Measurements from ENCODE around the gene RYR2.
"Not testable (repeated sequence)": the region's sequence is repeated elsewhere in the genome, so short reads cannot be mapped to it uniquely, and the experiment has no call there.

RYR2 gene

DNA sequence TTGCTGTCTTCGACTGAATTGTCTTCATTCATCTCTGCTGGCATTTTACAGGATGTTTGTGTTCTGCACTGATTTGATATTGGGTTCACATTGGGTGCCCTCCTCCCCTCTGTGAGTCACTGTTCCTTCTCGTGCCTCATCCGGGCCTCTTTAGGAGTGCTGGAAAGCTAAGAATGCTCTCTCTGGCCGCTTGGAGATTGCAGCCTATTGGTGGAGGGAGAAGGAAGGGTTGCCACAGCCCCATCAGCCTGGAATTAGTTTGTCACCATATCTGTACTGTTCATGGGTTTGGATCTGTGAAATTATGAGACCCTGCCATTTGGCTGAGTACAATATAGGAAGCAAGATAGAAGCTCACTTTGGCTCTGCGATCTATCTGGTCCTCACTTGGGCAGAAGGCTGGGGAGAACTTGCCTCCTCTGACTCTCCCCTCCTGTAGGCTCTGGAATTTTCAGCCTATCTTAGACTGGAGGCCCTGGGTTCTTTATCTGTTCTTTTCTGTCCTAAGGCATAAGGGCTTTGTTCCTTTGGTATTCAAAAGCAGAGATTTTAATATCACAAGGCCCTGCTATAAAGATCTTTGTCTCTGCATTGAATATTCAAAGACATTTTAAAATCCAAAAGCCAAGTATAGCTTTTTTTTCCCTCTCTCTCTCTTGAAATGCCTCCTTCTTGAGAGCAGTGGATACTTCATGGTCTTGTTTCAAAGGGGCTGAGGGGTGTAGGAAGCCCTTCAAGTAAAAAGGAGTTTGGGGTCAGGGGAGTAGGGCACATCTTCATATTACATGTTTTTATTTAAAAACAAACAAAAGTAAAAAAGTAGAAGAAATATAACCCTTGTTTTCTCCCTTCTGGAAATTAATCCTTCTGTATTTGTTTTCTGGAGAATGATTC is 500.8 kb downstream of the RYR2 start:
- DNase-seq (ENCODE audit: low read depth in 2 of 2, low spot score in 1 of 2): no peak

DNA sequence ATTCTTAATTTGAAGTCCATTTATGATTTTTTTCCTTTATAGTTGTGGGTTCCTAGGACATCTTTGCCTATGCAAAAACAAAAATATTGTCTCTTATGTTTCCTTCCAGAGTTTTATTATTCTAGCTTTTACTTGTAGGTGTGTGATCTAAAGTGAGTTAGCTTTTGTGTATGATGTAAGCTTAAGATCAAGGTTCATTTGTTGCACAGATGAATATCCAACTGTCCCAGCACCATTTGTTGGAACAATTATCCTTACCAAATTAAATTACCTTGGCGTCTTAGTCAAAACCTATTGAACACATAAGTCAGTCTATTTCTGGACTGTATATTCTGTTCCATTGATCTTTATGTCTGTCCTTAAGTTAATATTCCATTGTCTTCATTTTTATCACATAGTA is 511.1 kb downstream of the RYR2 start:
- no peak for DNase-seq (ENCODE audit: low read depth in 2 of 2, low spot score in 1 of 2)

DNA sequence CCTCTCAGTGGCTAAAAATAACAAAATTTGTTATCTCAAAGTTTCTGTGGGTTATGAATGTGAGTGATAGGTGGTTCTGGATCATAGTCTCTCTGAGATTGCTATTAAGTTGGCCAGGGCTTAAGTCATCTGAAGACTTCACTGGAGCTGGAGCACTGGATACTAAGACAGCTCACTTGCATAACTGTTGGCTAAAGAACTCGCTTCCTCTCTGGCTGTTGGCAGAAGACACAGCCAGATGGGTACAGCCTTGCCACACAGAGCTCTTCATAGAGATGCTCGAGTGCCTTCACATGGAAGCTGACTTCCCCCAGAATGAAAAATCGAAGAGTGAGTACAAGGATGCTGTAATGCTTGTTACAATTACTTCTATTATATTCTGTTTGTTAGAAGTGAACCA is 514.9 kb downstream of the RYR2 start:
- DNase-seq (ENCODE audit: low read depth in 2 of 2, low spot score in 1 of 2): no peak

DNA sequence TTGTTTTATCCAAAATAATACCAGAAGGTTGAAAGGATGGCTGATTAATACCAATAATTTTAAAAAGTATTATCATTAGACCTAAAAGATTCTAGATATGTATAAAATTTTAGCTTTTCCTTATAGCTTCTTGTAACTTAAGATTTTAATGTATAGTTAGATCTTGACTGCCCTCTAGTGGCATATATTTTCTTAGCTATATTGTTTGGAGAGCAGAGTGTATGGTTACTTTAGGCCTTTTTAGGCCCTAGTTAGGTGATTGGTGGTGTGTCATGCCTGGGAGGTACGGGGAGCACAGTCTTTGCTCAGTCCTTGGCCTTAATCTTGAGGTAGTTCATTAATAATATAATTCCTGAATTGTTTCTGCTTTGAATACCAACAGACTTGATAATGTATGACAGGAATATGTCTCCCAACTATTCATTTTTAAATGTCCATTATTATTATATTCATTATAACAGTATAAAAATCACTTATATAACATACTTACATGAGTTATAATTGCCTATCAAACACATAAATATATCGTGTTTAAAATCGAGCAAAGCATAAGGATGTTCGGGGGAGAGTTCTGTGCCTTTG is 520.3 kb downstream of the RYR2 start:
- no peak for DNase-seq (ENCODE audit: low read depth in 2 of 2, low spot score in 1 of 2)

DNA sequence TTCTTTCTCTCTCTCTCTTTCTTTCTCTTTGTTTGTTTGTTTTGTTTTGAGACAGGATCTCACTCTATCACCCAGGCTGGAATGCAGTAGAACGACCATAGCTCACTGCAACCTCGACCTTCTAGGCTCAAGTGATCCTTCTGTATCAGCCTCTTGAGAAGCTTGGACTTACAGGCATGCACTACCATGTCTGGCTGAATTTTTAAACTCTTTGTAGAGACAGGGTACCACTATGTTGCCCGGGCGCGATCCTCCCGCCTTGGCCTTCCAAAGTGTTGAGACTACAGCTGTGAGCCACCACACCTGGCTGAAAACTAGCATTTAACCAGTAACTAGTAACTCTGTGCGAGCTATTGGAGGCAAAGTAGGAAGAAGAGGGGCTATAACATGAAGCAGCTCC is 523.3 kb downstream of the RYR2 start:
- DNase-seq (ENCODE audit: low read depth in 2 of 2, low spot score in 1 of 2): no peak

DNA sequence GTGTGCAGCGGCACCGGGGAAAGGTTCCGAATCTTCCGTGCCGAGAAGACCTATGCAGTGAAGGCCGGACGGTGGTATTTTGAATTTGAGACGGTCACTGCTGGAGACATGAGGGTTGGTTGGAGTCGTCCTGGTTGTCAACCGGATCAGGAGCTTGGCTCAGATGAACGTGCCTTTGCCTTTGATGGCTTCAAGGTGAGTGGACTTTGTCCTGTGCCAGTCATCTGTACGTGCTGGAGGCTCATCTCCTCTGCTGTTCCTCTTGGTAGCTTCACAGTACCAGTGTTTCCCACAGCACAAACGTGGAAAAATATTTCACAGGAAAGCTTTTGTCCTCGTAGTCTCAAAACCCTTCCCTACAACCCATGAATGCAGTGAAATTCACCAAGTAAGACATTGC is 524.6 kb downstream of the RYR2 start:
- no peak for DNase-seq (ENCODE audit: low read depth in 2 of 2, low spot score in 1 of 2)

DNA sequence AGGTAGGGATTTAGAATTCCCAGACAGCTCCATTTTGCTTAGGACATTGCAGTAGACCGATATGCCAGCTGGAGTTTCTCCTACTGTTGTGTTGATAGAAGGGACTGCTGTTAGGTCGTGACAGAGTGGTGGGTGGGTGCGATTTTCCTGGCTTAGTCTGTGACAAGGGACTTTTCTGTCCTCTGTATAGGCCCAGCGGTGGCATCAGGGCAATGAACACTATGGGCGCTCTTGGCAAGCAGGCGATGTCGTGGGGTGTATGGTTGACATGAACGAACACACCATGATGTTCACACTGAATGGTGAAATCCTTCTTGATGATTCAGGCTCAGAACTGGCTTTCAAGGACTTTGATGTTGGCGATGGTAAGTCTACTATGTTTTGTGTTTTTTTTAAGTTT is 527.0 kb downstream of the RYR2 start:
- no peak for DNase-seq (ENCODE audit: low read depth in 2 of 2, low spot score in 1 of 2)

DNA sequence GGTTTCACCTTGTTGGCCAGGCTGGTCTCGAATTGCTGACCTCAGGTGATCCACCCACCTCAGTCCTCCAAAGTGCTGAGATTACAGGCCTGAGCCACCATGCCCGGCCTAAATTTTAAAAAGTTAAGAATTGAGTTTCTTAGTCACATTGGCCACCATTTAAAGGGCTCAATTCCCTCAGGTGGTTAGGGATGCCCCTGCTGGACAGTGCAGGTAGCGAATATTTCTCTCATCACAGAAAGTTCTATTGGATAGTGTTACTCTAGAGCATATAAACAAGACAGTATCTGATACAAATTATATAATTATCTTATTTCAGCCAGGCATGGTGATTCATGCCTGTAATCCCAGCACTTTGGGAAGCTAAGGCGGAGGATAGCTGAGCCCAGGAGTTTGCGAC is 528.5 kb downstream of the RYR2 start:
- no peak for DNase-seq (ENCODE audit: low read depth in 2 of 2, low spot score in 1 of 2)

DNA sequence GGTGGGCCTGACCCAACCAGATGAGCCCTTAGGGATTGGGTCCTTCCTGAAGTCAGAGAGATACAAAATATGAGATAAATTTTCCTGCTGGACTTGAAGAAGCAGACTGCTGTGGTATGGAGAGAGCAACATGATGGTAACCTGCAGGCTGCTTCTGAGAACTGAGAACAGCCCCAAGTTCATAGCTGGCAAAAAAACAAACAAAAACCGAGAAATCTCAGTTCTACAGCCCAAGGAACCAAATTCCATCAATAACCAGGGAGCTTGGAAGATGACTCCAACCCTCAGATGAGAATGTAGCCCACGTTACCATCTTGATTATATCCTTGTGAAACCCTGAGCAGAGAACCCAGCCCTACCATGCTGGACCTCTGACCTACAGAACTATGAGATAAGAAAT is 532.6 kb downstream of the RYR2 start:
- no peak for DNase-seq (ENCODE audit: low read depth in 2 of 2, low spot score in 1 of 2)

DNA sequence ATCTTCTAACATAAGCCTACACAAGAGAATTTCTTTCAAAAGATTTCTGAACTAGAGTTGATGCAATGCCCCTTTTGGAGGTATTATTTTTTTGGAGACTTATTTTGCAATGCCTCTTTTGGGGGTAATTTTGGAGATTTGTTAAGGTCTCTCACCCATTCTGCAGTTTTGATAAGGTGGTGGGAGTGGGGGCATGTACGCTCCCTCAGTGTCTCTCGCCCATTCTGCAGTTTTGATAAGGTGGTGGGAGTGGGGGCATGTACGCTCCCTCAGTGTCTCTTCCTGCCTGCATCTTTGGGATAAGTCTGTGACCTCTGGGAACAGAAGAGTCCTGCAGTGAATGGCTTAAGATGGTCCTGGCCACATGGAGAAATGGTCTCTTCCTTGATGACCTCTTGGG is 536.6 kb downstream of the RYR2 start:
- DNase-seq (ENCODE audit: low read depth in 2 of 2, low spot score in 1 of 2): no peak

DNA sequence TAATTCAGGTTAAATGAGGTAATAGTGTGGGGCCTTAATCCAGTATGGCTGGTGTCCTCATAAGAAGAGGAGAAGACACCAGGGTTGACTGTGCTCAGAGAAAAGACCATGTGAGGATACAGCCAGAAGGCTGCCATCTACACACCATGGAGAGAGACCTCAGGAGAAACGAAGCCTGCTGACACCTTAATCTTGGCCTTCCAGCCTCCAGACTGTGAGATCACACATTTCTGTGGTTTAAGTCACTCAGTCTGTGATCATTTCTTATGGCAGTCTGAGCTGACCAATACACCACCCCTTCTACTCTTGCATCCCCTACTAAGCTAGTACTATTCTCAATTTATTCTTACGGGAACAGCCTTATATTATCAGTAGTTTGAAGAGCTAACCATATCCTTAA is 538.7 kb downstream of the RYR2 start:
- no peak for DNase-seq (ENCODE audit: low read depth in 2 of 2, low spot score in 1 of 2)

DNA sequence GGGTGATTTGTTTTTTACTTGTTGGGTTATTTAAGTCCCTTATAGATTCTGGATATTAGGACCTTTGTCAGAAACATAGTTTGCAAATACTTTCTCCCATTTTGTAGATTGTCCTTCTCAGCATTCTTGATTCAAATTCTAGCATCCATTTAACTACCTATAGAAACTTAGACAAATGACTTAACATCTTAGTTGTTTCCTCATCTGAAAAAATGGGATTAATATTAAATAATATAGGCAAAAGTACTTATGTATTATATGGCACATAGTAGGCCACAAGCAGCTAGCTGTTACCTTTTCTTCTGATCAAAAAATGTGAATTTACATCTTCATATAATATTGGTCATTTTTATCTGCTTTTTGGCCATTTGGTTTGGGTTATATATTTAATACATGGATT is 541.3 kb downstream of the RYR2 start:
- no peak for DNase-seq (ENCODE audit: low read depth in 2 of 2, low spot score in 1 of 2)

DNA sequence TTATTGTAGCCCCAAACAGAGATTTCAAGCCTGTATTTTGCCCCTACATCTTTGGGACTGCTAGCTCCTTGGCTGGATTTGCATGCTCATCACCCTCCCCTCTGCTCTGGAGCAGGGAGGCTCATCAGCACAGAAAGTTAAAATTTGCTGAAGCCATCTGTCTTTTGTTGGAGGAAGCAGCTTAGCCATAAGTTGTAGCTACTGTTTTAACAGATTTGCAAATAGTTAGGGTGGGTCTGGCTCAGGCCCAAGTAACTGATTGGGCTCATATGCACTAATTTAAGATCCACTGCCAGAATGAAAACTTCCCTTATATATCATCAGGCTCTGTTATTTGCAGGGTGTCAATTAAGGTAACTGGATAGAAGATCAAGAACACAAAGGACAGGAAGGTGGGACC is 541.8 kb downstream of the RYR2 start:
- no peak for DNase-seq (ENCODE audit: low read depth in 2 of 2, low spot score in 1 of 2)

DNA sequence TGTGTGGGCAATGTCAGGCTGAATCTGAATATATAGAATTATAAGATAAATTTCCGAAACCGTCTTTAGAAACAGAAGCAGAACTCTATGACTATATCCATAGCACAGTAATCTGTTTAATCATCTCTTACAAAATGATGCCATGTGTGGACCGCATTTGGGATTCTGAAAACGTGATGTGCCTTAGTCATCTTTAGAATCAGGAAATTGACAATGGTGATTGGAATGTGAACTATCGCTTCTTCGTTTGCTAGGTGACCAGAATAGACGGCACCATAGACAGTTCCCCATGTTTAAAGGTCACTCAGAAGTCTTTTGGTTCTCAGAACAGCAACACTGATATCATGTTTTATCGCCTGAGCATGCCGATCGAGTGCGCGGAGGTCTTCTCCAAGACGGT is 548.4 kb downstream of the RYR2 start:
- no peak for DNase-seq (ENCODE audit: low read depth in 2 of 2, low spot score in 1 of 2)

DNA sequence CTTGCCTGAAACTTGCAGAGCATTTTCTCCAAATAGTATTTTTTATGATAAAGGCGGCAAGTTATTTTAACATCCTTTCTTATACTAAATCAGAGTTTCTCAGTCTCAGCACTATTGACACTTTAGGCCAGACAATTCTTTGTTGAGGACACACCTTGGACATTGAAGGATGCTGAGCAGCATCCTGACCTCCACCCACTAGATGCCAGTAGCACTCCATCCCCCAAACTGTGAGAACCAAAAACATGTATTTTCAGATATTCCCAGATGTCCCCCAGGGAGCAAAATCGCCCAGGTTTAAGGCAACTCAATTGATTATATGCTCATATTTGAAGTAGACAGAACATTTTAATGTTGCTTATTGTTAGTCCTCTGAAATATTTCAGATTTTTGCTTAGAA is 549.4 kb downstream of the RYR2 start:
- DNase-seq (ENCODE audit: low read depth in 2 of 2, low spot score in 1 of 2): no peak

DNA sequence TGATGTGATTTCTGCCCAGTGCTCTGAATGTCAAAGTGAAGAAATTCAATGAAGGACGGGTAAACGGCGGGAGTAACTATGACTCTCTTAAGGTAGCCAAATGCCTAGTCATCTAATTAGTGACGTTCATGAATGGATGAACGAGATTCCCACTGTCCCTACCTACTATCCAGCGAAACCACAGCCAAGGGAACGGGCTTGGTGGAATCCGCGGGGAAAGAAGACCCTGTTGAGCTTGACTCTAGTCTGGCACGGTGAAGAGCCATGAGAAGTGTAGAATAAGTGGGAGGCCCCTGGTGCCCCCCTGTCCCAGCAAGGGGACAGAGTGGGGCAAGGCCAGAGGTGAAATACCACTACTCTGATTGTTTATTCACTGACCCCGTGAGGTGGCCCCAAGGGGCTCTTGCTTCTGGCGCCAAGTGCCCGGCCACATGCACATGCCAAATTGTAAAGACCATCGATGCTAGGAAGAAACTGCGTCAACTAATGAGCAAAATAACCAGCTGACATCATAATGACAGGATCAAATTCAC is 561.1 kb downstream of the RYR2 start:
- DNase-seq (ENCODE audit: low read depth in 2 of 2, low spot score in 1 of 2): not testable (repeated sequence)

DNA sequence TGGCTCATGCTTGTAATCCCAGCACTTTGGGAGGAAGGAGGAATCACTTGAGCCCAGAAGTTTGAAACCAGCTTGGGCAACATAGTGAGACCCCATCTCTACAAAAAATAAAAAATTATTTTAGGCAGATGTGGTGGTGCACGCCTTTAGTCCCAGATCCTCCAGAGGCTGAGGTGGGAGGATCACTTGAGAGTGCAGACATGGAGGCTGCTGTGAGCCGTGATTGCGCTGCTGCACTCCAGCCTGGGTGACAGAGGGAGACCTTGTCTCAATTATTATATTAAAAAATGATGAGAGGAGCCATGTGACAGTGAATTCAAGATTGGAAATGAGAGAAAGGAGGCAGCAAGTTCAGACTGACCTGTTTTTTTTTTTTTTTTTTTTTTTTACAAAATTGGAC is 566.4 kb downstream of the RYR2 start:
- DNase-seq (ENCODE audit: low read depth in 2 of 2, low spot score in 1 of 2): no peak

DNA sequence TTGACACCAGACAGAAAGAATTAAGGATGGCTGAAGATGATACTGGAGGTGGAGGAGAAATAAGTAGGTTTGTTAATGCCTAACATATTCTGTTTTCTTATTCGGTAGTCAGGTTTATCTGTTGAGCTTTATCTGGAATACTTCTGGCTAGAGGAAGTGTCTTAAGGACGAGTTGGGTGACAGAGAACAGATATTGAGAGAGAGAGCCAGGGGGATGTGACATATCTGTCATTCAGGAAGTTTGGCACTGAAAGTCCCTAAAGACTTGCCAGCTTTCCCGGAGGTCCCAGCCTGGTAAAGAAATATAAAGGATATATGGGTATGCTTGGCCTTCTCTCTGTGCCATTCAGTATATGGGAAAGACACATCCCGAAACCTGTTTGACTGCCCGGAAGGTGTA is 568.2 kb downstream of the RYR2 start:
- no peak for DNase-seq (ENCODE audit: low read depth in 2 of 2, low spot score in 1 of 2)

DNA sequence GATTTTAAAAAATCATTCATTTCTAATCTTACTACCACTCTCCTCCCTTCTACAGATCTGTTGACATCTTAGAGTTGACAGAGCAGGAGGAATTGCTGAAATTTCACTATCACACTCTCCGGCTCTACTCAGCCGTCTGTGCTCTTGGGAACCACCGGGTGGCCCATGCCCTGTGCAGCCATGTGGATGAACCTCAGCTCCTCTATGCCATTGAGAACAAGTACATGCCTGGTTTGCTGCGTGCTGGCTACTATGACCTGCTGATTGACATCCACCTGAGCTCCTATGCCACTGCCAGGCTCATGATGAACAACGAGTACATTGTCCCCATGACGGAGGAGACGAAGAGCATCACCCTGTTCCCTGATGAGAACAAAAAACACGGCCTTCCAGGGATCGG is 572.0 kb downstream of the RYR2 start:
- DNase-seq (ENCODE audit: low read depth in 2 of 2, low spot score in 1 of 2): no peak

DNA sequence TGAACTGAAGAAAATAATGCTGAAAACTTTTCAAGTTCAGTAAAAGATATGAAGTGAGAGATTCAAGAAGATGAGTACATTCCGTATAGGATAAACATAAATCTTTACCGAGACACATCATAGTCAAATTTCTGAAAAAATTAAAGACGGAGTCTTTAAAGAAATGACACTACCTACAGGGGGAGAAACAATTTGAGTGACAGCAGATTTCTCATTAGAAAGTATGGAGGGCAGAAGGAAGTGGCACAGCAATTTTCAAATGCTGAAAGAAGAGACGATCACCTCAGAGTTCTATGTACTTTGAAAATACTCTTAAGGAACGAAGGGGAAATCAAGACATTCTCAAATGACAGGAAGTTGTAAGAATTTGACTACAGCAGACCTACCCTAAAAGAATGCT is 577.6 kb downstream of the RYR2 start:
- no peak for DNase-seq (ENCODE audit: low read depth in 2 of 2, low spot score in 1 of 2)

DNA sequence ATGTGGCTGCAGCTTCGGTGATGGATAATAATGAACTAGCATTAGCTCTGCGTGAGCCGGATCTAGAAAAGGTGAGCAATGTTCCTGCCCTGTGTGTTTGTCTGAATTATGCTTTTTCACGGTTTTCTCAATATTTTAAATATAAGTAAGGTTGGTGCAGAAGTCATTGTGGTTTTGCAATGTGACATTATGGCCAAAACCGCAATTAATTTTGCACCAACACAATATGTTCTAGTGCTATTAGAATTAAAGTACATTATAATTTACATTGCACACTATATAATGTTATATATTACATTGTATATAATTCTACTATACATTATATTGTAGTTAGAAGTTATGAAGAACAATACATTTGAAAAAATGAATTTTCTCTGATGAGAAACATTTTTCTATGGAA is 592.9 kb downstream of the RYR2 start:
- no peak for DNase-seq (ENCODE audit: low read depth in 2 of 2, low spot score in 1 of 2)

DNA sequence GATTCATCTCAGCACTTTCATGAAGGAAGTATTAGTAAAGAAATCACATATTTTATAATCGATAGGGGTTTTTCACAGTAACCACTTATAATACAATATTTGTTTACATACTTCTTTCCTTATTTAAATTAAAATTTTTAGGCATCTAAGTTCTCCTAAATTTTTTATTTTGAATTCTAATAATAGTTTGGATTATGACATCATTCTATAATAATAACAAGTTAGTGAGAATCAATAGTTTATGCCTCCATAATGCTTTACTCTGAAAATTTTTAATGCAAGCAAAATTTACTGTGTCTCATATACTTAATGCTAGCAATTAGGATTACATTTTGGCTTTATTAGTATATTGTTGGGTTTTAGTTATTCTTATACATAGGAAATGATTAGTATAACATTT is 596.6 kb downstream of the RYR2 start:
- no peak for DNase-seq (ENCODE audit: low read depth in 2 of 2, low spot score in 1 of 2)

Measured in stimulated activated CD8-positive, alpha-beta memory T cell treated with anti-CD3 and anti-CD28 coated beads, Interleukin-4, amount 100 ng/mL, for 1 hour (primary cell).